Amygdala (tissue), 56 donors: ENCODE data around the gene RFX7.

ENCODE experiments used
- DNase-seq, 56 donors: peaks; one replicate each; lab custom pipeline; 2025; lab: John Stamatoyannopoulos, UW

The RFX7 gene

GRCh38 chr15:56244811-56245576 lies 1.3 kb upstream of the RFX7 start:
- DNase-seq = peak in 16 of 56 donors; percentile 2 to 61 (median 27)

- peak in 52 of 56 donors; percentile 6 to 77 (median 55) for DNase-seq
Measured at GRCh38 chr15:56244038-56244810, 545 bp upstream of the RFX7 start.

- no peak for DNase-seq
Measured at GRCh38 chr15:56242576-56243162, 1.0 kb downstream of the RFX7 start.

- no peak for DNase-seq
Measured at GRCh38 chr15:56241374-56242105, 2.1 kb downstream of the RFX7 start.

- DNase-seq = no peak
Measured at GRCh38 chr15:56240390-56240789, 3.3 kb downstream of the RFX7 start.

- no peak for DNase-seq
Measured at GRCh38 chr15:56236197-56236596, 7.5 kb downstream of the RFX7 start.

- DNase-seq = no peak
Measured at GRCh38 chr15:56234804-56235203, 8.9 kb downstream of the RFX7 start.

GRCh38 chr15:56233549-56233948 lies 10.1 kb downstream of the RFX7 start:
- DNase-seq = no peak

- DNase-seq = no peak
Measured at GRCh38 chr15:56232058-56232457, 11.6 kb downstream of the RFX7 start.

GRCh38 chr15:56228854-56229253 lies 14.8 kb downstream of the RFX7 start:
- DNase-seq = no peak

GRCh38 chr15:56228352-56228751 lies 15.3 kb downstream of the RFX7 start:
- DNase-seq = no peak

- no peak for DNase-seq
Measured at GRCh38 chr15:56227780-56228179, 15.9 kb downstream of the RFX7 start.

- no peak for DNase-seq
Measured at GRCh38 chr15:56227306-56227705, 16.4 kb downstream of the RFX7 start.

- no peak for DNase-seq
Measured at GRCh38 chr15:56225520-56225919, 18.2 kb downstream of the RFX7 start.

GRCh38 chr15:56222302-56222701 lies 21.4 kb downstream of the RFX7 start:
- no peak for DNase-seq

- no peak for DNase-seq
Measured at GRCh38 chr15:56217341-56217740, 26.3 kb downstream of the RFX7 start.

- DNase-seq = no peak
Measured at GRCh38 chr15:56215769-56216168, 27.9 kb downstream of the RFX7 start.

GRCh38 chr15:56211960-56212550 lies 31.6 kb downstream of the RFX7 start:
- DNase-seq = no peak

GRCh38 chr15:56211064-56211463 lies 32.6 kb downstream of the RFX7 start:
- no peak for DNase-seq

GRCh38 chr15:56208641-56209155 lies 35.0 kb downstream of the RFX7 start:
- no peak for DNase-seq
